Esophagus squamous epithelium (tissue), 4 donors: ENCODE data around the gene SKIDA1.

Experiments used
- CTCF ChIP-seq, 6 experiments: fragments of 450-650 bp in 4 of 6; fragments of 200-600 bp in 2 of 6; sonication (generic) in 2 of 6; IDR thresholded peaks; one replicate each; pipeline ENCODE4 v1.5.1; 2016 to 2019; ENCODE audit warnings: antibody characterized with exemption in 6 of 6, mild to moderate bottlenecking in 4 of 6, moderate library complexity in 4 of 6
- POLR2A ChIP-seq, 4 donors: fragments of 450-650 bp; IDR thresholded peaks; one replicate each; pipeline ENCODE4 v1.6.1; 2017; ENCODE audit warnings: antibody characterized with exemption in 4 of 4, mild to moderate bottlenecking in 4 of 4, moderate library complexity in 3 of 4

GRCh38 chr10:21526860-21527597, 1.5 kb upstream of the SKIDA1 start:
- TF ChIP-seq CTCF (IDR thresholded peaks at IDR 0.05): no peak
- TF ChIP-seq POLR2A (IDR thresholded peaks at IDR 0.05): peak in 1 of 4 donors; percentile 13
